Gastroesophageal sphincter (tissue), 4 donors: Measurements from ENCODE around the gene BDNF. TPM values are rescaled to one million over a fixed set of nuclear protein-coding genes. Genes with fewer than 3 reads are reported as not detected.

Experiments used
- ATAC-seq: fragments of 150-250 bp; one replicate; pipeline ENCODE4 v1.9.1; 2016; ENCODE audit warnings: mild to moderate bottlenecking, moderate library complexity
- H3K27ac ChIP-seq, 4 donors: fragments of 200-600 bp; sonication (generic) in 3 of 4; 1 replicate in 3 of 4; 2 replicates in 1 of 4; pipeline ENCODE4 v1.5.1; 2016 to 2019
- H3K27me3 ChIP-seq: fragments of 200-600 bp; sonication (generic); one replicate; pipeline ENCODE4 v1.5.1; 2019
- H3K36me3 ChIP-seq, 2 donors: fragments of 200-600 bp; sonication (generic); one replicate each; pipeline ENCODE4 v1.5.1; 2019; ENCODE audit warnings: control low read depth in 1 of 2
- H3K4me1 ChIP-seq, 3 donors: fragments of 200-600 bp; sonication (generic); 1 replicate in 2 of 3; 2 replicates in 1 of 3; pipeline ENCODE4 v1.5.1; 2016 to 2019; ENCODE audit warnings: control low read depth in 2 of 3
- H3K4me3 ChIP-seq, 2 donors: fragments of 200-600 bp; sonication (generic); one replicate each; pipeline ENCODE4 v1.5.1; 2019; ENCODE audit warnings: mild to moderate bottlenecking in 1 of 2, moderate library complexity in 1 of 2
- H3K9me3 ChIP-seq, 3 donors: fragments of 200-600 bp; sonication (generic); one replicate each; pipeline ENCODE4 v1.5.1; 2017 to 2019; ENCODE audit warnings: control low read depth in 2 of 3
- EP300 ChIP-seq: sonication (generic); formaldehyde crosslinking; IDR thresholded peaks from one replicate; pipeline ENCODE4 v1.6.1; 2017; ENCODE audit warnings: antibody characterized with exemption, mild to moderate bottlenecking
- POLR2A ChIP-seq, 2 donors: fragments of 450-650 bp; IDR thresholded peaks; one replicate each; pipeline ENCODE4 v1.6.1; 2017; ENCODE audit warnings: antibody characterized with exemption in 2 of 2, mild to moderate bottlenecking in 2 of 2, moderate library complexity in 1 of 2
- POLR2AphosphoS5 ChIP-seq: sonication (generic); formaldehyde crosslinking; IDR thresholded peaks from one replicate; pipeline ENCODE4 v1.6.1; 2017; ENCODE audit warnings: antibody characterized with exemption
- WGBS, 2 donors: methylation state at CpG; one replicate each; pipeline ENCODE4 v1.1.5; 2018; ENCODE audit warnings: low coverage in 1 of 2; 5-methylcytosine and 5-hydroxymethylcytosine counted together
- total RNA-seq, 4 donors: library from RNA; depleted of rRNA; stranded (reverse); fragments of >200 nt; gene quantifications; one replicate each; pipeline ENCODE4 v1.1.0, GENCODE V29; 2016
- TF ChIP-seq, protein P1 (sequence below), 4 experiments: fragments of 200-600 bp in 2 of 4; fragments of 450-650 bp in 2 of 4; sonication (generic) in 1 of 4; IDR thresholded peaks; one replicate each; pipeline ENCODE4 v1.5.1; 2017 to 2019; ENCODE audit warnings: antibody characterized with exemption in 4 of 4, mild to moderate bottlenecking in 2 of 4, moderate library complexity in 2 of 4

The BDNF gene
- total RNA-seq, 4 donors from 2014 or later: 0.31 to 0.62 (median 0.37) TPM; not detected in 1

DNA sequence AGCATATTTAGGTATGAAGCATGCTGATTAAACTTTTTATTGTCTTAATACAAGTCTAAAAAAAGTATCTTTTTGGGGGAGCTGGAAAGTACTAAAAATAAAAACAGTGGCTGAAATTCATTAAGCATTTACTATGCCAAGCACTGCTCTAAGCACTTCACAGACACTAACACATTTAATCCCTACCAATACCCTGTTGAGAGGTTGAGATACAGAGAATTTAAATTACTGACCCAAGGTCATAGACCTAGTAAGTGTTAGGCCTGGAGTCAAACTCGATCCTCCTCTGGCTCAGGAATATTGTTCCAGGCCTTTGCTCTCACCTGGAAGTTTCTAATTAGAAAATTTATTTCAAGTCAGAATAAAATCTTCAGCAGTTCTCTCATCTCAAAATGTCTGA, 18.6 kb downstream of the BDNF start:
- H3K27ac ChIP-seq: no peak overlapping the region
- no peaks in the 10 kb centered on the region for H3K9me3 ChIP-seq
- TF ChIP-seq, protein P1, sequence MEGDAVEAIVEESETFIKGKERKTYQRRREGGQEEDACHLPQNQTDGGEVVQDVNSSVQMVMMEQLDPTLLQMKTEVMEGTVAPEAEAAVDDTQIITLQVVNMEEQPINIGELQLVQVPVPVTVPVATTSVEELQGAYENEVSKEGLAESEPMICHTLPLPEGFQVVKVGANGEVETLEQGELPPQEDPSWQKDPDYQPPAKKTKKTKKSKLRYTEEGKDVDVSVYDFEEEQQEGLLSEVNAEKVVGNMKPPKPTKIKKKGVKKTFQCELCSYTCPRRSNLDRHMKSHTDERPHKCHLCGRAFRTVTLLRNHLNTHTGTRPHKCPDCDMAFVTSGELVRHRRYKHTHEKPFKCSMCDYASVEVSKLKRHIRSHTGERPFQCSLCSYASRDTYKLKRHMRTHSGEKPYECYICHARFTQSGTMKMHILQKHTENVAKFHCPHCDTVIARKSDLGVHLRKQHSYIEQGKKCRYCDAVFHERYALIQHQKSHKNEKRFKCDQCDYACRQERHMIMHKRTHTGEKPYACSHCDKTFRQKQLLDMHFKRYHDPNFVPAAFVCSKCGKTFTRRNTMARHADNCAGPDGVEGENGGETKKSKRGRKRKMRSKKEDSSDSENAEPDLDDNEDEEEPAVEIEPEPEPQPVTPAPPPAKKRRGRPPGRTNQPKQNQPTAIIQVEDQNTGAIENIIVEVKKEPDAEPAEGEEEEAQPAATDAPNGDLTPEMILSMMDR (IDR thresholded peaks at IDR 0.05): no peak
- no peak for TF ChIP-seq POLR2A (IDR thresholded peaks at IDR 0.05)
- TF ChIP-seq POLR2AphosphoS5: no peak
- TF ChIP-seq EP300: no peak
- H3K4me3 ChIP-seq: no peak overlapping the region
- 64 to 100% methylated on average over 1 of the region's 1 CpG for WGBS, 2 donors
- H3K4me1 ChIP-seq: no peaks in the 10 kb centered on the region
- H3K27me3 ChIP-seq: no peaks in the 10 kb centered on the region
- no peak for ATAC-seq
- no peaks in the 10 kb centered on the region for H3K36me3 ChIP-seq

DNA sequence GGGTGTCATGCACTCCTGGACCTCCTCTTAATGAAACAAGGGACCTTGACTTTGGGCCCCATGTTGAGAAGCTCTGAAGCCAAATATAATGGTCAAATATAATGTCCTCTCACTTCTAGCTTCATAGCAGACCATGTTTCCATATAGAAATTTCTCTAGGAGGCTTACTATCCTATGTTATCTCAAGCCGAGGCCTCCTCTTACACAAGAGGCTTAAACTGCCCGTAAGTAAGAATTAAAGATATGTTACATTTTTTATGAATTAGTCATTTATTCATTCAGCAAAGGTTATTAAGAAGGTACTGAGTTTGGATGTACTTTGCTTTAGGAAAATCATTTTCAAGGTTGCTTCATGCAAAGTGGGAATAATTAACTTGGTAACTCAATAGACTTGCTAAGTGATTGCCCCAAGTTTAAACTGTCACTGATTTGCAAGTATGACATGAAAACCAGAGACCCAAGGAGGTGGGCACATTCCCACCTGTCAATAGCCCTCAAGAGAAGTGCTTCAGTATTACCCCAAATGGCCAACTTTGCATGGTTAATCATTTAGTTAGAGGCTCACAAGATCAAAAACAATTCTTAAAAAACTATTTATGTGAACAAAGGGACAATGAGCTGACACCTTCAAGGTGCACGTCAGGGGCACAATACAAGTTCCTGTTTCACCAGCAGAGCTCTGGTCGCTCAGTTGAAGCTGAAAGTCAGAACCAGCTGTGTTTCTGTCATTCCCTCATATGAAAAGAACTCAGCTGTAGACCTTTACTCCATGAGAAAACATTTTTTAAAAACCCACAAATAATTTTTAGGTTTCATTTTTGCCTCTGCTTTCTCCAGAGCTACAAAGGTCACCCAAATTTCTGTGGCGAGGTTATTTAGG, 20.9 kb downstream of the BDNF start:
- ATAC-seq: no peak
- H3K9me3 ChIP-seq: no peaks in the 10 kb centered on the region
- no peaks in the 10 kb centered on the region for H3K27me3 ChIP-seq
- WGBS, 2 donors: 81 to 92% methylated on average over 5 of the region's 5 CpGs
- H3K4me3 ChIP-seq: no peak overlapping the region
- H3K36me3 ChIP-seq: no peaks in the 10 kb centered on the region
- TF ChIP-seq POLR2AphosphoS5 (no peak), POLR2A (IDR thresholded peaks at IDR 0.05) (no peak), EP300 (no peak)
- TF ChIP-seq, protein P1 (IDR thresholded peaks at IDR 0.05): no peak
- H3K4me1 ChIP-seq: no peaks in the 10 kb centered on the region
- no peak overlapping the region for H3K27ac ChIP-seq

DNA sequence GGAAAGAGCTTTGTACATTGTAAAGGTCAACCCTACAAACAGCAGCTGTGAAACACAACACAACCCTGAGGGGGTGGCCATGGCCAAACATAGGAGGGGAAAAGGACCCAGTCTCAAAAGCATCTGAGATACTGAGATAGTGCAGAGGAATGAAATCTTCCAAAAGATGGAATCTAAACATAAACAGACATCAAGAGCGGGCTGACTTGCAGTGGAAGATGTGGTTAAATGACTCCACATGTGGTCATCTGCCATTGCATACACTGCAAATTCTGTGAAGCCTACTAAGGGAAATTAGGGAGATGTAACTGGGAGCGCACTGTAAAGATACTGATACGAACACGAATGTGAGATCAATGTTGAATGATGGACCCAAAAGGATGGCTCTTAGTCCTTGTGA, 22.0 kb downstream of the BDNF start:
- Histone ChIP-seq H3K27ac (no peak overlapping the region), H3K4me1 (no peaks in the 10 kb centered on the region), H3K36me3 (no peaks in the 10 kb centered on the region), H3K4me3 (no peak overlapping the region), H3K27me3 (no peaks in the 10 kb centered on the region), H3K9me3 (no peaks in the 10 kb centered on the region)
- no peak for ATAC-seq
- 71 to 73% methylated on average over 4 of the region's 4 CpGs for WGBS, 2 donors
- TF ChIP-seq EP300 (no peak), POLR2A (IDR thresholded peaks at IDR 0.05) (no peak)

DNA sequence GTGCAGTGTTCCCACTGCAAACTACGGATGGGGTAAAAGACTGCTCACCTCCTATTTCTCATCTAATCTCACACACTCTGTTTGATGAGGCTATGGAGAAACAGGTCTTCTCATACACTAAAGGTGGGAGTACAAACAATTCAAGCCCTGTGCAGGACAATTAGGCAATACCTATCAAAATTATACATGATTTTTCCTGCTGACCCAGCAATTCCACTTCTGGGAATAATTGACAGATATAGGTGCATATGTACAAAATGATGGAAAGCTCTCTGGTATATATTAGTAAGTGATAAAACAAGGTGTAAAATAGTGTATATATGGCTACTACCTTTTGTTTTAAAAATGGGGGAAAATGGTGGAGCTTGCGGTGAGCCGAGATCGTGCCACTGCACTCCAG, 23.1 kb downstream of the BDNF start:
- no peaks in the 10 kb centered on the region for H3K36me3 ChIP-seq
- TF ChIP-seq POLR2AphosphoS5 (no peak), POLR2A (IDR thresholded peaks at IDR 0.05) (no peak), EP300 (no peak)
- TF ChIP-seq, protein P1 (IDR thresholded peaks at IDR 0.05): no peak
- no peak overlapping the region for H3K4me3 ChIP-seq
- no peaks in the 10 kb centered on the region for H3K27me3 ChIP-seq
- ATAC-seq: no peak
- H3K9me3 ChIP-seq: no peaks in the 10 kb centered on the region
- no peaks in the 10 kb centered on the region for H3K4me1 ChIP-seq
- no peak overlapping the region for H3K27ac ChIP-seq
- WGBS, 2 donors: 89 to 93% methylated on average over 3 to 4 of the region's 4 CpGs

DNA sequence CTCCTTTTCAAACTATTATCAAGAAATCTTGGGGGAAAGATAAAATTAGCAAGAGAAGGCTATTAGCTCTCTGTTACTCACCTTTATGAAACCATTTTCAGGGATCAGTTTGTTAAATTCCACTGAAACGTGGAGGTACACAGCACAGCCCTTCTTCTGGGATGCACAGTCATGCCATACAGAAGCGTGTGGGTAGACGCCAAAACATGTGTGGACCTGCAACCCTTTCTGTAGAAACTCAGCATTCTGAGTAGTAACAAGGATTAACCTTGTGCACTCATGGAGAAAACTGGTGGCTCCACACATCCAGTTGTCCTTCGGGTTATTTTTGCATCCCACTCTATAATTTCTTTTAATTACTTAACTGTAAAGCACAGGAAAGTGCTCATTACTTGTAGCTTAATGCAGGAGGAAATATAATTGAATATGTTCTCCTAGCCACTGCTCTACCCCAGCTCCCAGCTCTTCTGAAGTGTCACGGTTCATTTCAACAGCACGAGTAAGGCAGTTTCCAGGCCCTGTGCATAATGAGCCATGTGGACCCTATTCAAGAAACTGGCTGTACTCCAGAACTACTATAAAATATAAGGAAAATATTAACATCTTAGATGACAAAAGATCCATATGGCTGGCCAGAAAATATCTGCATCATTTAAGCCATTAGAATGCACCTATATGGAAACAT, 26.1 kb downstream of the BDNF start:
- no peak overlapping the region for H3K4me3 ChIP-seq
- no peak overlapping the region for H3K27ac ChIP-seq
- TF ChIP-seq POLR2AphosphoS5 (no peak), POLR2A (IDR thresholded peaks at IDR 0.05) (no peak), EP300 (no peak)
- TF ChIP-seq, protein P1 (IDR thresholded peaks at IDR 0.05): no peak
- H3K27me3 ChIP-seq: no peaks in the 10 kb centered on the region
- H3K4me1 ChIP-seq: no peaks in the 10 kb centered on the region
- peaks cover 0 to 1% (median 0%) of the 10 kb centered on the region in 3 donors for H3K9me3 ChIP-seq
- no peak for ATAC-seq
- 76 to 78% methylated on average over 6 of the region's 6 CpGs for WGBS, 2 donors
- no peaks in the 10 kb centered on the region for H3K36me3 ChIP-seq
